HG02852 (cell line): ENCODE measurements around the gene FAM25A.
"Not testable (repeated sequence)": the region's sequence is repeated elsewhere in the genome, so short reads cannot be mapped to it uniquely, and the experiment has no call there.

Experiments
- ATAC-seq: cut with Tn5 transposase; IDR thresholded peaks from one replicate; pipeline ENCODE4 v1.9.1; 2021; ENCODE audit warnings: mild to moderate bottlenecking, moderate library complexity; ENCODE audit not compliant: unreplicated experiment

Gene FAM25A

DNA sequence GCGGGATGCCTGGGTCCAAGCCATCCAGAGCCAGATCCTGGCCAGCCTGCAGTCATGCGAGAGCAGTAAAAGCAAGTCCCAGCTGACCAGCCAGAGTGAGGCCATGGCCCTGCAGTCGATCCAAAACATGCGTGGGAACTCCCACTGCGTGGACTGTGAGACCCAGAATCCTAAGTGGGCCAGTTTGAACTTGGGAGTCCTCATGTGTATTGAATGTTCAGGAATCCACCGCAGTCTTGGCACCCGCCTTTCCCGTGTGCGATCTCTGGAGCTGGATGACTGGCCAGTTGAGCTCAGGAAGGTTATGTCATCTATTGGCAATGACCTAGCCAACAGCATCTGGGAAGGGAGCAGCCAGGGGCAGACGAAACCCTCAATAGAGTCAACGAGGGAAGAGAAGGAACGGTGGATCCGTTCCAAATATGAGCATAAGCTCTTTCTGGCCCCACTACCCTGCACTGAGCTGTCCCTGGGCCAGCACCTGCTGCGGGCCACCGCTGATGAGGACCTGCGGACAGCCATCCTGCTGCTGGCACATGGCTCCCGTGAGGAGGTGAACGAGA, 10.9 kb upstream of the FAM25A start:
- not testable (repeated sequence) for ATAC-seq

DNA sequence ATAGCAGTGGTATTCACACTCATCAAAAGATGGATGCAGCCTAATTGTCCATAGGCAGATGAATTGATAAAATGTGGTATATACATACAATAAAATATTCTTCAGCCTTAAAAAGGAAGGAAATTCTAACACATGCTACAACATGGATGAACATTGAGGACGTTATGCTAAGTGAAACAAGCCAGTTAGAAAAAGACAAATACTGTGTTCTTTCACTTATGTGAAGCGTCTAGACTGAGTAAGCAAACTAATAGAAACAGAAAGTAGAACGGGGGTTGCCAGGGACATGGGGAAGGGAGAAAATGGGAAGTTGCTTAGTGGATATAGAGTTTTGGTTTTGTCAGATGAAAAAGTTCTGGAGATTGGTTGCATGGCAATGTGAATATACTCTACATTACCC, 6.6 kb upstream of the FAM25A start:
- not testable (repeated sequence) for ATAC-seq

DNA sequence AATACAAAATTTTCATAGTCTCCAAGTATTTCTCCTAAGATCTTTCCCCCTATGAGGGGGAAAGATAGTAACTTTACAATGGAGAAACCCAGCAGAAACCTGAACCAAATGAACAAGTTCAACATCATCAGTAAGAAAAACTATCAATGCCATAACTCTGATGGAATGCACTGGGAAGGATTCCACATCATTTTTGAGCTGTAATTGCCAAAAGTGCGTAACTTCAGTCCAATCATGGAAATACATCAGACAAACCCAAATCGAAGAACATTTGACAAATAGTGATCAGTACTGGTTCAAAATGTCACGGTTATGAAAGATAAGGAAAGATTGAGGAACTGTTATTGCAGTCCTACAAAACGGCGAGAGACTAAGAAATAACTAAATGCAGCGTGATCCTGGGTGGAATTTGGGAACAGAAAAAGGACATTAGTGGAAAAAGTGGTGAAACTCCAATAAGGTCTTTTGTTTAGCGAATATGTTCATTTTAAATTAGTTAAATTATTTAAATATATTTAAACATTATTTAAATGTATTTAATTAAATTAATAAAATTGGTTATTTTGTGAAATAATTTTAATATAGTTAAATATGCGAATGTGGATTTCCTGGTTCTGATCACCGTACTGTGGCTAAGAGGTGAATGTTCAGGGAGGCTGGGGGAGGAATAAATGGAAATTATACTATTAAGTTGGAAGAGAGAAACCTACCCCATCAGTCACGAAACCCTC, 4.9 kb upstream of the FAM25A start:
- ATAC-seq, result not testable (repeated sequence)

DNA sequence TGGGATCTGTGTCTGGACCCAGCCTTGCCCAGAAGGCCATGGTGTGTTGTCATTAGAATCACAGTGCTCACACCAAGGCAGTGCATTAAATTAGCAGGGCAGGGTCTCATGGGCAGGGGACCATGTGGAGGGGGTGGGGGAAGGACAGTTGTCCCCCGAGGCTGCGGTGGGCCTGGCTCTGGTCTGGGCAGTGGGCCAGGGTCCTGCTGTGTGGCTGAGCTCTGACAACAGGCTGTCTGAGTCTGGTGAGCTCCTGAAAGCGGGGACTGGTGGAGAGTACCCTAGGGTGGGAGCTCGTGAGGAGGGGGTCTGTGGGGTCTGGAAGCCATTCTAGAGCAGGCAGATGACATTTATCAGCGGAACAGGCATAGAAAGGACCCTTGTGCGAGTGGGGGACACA, 2.0 kb upstream of the FAM25A start:
- not testable (repeated sequence) for ATAC-seq

DNA sequence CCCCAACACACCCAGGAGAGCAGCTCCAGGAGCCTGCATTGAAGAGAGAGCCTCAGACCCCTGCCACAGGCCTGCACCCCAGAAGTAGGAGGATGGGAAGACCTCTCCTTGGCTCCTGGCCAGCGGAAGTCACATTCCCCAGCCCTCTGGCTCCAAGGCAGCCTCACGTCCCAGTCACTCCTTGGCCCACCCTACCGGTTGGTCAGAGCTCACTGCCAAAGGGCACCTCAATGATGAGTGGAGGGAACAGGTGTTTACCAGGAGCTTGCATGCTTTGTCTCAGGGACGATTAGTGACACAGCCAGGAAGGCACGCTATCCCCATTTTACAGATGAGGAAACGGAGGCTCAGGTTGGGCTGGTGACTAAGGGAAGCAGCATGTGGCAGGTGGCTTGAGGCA, 1.0 kb upstream of the FAM25A start:
- not testable (repeated sequence) for ATAC-seq

DNA sequence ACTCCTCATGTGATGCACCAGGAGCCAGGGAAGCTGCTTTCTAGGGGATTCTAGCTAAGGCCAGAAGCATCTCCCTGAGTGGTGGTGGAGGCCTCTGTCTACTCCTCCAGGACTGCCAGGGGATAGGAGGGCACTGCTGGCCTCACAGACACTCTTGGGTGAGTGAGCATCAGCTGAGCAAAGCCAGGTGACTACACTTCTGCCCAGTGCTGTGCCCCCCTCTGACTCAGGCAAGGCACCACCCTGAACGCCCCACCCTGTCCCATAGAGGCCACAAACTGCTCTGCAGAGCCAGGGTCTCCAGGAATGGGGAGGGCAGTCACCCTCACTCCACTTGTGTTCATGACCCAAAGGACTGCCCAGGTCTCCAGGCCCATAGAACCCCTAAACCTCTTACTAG, 590 bp upstream of the FAM25A start:
- not testable (repeated sequence) for ATAC-seq

DNA sequence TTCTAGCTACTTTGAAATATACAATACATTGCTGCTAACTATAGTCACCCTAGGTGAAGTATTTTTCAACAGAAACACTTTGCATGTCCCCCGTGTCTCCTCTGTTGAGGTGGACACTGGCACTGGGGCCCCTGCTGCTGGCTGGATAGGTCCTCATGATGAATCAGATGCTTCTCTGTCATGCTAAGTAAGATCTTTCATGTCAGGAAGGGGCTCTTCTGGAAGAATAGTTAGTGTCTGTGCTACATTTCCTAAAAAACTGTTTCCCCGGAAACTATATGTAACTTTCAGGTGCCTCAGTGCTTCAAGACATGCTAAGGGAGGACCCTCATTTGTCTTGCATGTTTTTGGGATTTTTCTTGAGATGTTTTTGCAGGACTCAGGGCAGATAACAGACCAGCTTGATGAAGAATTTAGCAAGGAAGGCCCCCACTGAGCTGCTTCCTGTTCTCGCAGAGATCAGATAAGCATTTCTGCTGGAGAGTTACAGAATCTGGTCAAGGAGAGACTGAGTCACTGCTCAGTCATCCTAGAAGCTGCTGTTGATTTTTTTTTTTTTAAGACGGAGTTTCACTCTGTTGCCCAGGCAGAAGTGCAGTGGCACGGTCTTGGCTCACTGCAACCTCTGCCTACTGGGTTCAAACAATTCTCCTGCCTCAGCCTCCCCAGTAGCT, 5.3 kb downstream of the FAM25A start:
- ATAC-seq, result not testable (repeated sequence)

DNA sequence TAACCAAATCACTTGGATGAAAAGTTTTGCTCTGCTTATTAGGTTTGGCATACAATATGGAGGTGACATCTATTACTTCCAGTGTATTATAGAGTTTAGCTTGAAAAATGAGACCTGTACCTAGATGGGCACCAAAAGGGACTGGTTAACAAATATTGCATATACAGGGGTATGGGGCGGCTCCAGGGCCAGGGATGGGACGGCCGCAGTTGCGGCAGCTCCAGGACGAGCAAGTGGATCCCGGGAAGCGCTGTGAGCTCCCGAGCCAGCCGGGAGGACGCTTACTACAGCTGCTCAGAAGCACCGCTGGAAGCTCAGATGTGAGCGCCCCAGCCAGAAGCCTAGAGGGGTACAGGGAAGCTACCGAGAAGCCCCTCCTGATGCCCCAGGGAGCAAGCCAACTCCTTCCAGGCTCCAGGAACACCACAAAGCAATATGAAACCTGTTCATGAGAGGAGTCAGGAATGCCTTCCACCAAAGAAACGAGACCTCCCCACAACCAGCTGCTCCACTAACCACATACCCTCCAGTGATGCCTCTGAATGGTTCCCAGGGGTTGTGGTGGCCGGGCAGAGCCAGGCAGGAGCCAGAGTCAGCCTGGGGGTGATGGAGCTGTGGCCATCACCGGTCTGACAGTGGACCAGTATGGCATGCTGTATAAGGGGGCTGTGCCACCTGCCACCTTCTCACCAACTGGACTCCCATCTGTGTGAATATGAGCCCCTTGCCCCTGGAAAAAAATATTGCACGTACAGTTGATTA, 6.8 kb downstream of the FAM25A start:
- ATAC-seq, result not testable (repeated sequence)

DNA sequence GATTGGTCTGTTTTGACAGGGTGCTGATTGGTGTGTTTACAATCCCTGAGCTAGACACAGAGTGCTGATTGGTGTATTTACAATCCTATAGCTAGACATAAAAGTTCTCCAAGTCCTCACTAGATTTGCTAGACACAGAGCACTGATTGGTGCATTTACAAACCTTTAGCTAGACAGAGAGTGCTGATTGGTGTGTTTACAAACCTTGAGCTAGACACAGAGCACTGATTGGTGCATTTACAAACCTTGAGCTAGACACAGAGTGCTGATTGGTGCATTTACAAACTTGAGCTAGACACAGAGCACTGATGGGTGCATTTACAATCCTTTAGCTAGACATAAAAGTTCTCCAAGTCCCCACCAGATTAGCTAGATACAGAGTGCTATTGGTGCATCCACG, 10.3 kb downstream of the FAM25A start:
- ATAC-seq, result not testable (repeated sequence)

DNA sequence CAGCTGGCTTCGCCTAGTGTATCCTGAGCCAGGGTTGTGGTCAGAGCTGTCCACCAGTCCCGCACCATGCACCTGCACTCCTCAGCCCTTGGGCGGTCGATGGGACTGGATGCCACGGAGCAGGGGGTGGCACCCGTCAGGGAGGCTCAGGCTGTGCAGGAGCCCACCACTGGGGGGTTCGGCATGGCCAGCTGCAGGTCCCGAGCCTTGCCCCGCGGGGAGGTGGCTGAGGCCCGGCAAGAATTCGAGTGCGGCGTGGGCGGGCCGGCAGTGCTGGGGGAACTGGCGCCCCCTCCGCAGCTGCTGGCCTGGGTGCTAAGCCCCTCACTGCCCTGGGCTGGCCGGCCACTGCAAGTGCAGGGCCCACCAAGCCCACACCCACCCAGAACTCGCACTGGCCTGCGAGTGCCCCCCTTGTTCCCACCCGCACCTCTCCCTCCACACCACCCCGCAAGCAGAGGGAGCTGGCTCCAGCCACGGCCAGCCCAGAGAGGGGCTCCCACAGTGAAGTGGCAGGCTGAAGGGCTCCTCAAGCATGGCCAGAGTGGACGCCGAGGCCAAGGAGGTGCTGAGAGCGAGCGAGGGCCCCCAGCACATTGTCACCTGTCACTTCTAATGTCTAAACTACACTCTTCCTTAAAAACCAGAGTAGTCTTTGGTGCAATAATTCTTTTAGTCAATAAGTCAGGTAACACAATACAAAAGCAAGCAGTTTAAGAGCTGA, 11.0 kb downstream of the FAM25A start:
- ATAC-seq, result no peak

DNA sequence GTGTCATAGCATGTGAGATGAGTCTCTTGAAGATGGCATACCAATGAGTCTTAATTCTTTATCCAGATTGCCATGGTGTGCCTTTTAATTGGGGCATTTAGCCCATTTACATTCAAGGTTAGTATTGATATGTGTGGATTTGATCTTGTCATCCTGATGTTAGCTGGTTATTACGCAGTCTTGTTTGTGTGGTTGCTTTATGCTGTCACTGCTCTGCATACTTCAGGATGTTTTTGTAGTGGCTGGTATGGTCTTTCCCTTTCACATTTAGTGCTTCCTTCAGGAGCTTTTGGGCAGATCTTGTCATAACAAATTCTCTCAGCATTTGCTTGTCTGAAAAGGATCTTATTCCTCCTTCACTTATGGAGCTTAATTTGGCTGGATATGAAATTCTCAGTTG, 16.5 kb downstream of the FAM25A start:
- ATAC-seq, result no peak

DNA sequence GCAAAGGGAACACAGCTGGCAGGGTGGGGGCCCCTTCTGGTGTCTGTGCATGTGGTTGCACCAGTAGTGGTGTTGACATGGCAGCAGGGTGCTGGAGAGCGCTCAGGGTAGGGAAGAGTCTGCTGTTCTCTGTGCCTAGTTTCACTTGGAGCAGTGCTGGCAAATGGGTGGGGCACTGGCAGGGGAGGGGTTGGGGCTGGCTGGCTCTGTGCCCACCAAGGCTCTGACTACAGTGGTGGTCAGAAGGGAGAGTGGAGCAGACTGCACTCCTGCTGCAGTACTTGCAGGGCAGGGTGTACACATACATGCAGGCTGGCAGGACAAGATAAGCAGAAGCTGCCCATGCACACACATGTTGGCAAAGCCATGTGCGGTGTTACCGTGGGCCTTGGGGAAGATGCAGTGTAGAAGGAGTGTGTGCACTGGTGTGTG, 18.2 kb downstream of the FAM25A start:
- no peak for ATAC-seq

DNA sequence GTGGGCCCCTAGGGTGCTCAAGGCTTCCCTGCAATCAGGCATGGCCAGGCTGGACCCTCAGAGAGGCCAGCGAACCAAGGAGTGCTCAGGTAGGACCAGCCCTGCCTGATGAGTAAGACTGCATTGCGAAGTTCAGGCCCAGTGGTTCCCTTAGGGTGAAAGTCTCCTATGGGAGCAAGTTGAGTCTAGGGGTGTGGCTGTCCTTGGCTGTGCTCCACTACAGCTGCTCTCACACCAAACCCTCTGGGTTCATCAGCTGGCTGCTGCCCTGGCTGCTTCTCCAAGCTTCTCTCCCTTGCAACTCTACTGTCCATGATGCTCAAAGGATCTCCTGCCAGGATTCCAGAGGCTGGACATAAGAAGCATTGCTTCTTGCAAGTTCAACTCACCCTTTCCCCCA, 18.7 kb downstream of the FAM25A start:
- no peak for ATAC-seq

DNA sequence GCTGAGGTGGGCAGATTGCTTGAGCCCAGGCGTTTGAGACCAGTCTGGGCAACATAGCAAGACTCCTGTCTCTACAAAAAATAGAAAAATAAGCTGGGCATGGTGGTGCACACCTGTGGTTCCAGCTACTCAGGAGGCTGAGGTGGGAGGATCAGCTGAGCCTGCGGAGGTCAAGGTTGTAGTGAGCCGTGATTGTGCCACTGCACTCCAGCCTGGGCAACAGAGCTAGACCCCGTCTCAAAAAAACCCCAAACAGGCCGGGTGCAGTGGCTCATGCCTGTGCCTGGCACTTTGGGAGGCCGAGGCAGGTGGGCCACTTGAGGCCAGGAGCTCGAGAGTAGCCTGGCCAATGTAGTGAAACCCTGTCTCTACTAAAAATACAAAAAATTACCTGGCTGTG, 23.5 kb downstream of the FAM25A start:
- ATAC-seq, result not testable (repeated sequence)

DNA sequence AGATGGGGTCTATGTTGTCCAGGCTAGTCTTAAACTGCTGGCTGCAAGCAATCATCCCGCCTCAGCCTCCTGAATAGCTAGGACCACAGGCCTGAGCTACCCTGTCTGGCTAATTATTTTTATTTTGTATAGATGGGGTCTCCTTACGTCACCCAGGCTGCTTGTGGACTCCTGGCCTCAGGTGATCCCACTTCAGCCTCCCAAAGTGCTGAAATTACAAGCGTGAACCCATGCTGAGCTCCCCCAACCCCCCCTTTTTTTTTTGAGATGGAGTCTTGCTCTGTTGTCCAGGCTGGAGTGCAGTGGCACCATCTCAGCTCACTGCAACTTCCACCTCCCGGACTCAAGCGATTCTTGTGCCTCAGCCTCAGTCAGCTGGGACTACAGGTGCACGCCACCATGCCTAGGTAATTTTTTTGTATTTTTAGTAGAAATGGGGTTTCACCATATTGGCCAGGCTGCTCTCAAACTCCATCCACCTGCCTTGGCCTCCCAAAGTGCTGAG, 25.4 kb downstream of the FAM25A start:
- no peak for ATAC-seq

DNA sequence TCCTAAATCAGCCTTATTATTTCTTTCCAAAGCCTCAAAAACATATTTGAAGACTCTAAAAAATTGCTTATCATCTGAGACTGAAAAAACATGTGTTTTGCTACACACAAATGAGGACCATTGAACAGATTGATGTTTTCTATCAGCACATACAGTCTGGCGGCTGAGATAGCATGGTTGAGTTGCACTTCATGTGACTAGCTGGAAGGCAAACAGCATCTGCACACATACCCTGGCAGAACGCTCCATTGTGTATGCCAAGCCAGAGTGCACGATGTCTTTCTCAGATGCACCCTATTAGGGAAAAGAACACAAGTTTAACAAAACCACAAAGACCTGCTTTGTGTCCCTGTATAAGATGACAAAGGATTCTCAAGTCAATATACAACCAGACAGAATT, 33.0 kb downstream of the FAM25A start:
- ATAC-seq, result no peak

DNA sequence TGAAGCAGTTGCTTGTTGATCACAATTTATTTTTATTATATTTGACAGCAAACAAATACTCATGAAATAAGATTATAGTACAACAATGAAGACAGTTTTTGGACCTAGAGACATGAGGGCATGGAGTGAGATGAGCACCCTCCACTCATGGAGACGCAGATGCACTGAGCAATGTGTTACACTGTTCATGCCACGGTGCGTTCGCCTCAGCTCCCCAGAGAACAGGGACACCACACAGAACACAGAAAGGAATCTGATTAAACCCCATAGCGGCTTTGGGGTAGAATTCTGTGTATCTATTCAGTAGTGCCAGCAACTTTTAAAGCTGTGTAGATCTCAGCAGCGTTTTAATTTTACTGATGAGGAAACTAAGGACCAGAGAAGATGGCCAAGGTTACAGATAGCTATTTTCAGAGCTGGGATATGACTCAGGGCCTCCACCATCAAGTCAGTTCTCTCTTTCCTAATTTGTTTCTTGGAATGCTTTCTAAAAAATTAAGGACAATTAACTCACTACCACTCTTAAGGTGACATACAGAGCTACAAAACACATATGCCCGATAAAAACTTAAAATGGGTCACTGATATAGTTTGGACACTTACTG, 33.6 kb downstream of the FAM25A start:
- ATAC-seq, result no peak

DNA sequence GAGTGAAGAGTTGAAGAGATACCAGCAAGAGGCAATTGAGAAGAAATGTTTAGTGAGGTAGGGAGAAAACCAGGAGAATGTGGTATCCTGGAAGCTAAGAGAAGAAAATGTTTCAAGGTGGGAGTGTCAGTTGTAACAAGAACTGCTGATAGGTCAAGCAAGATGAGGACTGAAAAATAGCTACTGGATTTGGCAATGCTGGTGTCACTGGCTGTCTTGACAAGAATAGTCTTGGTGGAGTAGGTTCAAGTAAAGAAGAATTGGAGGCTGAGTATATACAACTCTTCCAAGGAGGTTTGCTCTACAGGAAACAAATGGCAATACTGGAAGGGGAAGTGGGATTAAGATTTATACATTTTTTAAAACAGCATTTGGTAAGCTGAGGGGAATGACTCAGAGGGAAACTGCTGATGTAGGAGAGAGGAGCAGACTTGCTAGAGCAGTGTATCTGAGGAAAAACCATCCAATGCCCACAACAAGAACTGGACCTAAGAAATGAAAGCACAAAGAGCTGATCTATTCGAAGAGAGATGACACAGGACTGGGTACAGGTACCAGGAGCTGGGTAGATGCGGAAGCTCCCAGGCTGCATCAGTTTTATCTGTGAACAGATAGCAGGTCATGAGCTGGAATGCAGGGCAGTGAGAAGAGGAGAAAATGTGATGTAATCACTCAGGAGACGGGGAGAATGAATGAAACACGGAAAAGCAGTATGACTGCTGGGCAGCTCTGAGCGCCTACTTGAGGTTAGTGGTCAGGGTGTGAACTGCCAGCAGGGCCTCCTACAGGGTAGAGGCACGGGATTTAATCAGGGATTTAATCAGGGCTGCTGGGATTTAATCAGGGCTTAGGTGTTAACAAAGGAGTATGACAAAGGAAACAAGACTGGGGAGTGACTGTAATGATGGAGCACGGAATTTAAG, 34.5 kb downstream of the FAM25A start:
- peak; percentile 55 for ATAC-seq

DNA sequence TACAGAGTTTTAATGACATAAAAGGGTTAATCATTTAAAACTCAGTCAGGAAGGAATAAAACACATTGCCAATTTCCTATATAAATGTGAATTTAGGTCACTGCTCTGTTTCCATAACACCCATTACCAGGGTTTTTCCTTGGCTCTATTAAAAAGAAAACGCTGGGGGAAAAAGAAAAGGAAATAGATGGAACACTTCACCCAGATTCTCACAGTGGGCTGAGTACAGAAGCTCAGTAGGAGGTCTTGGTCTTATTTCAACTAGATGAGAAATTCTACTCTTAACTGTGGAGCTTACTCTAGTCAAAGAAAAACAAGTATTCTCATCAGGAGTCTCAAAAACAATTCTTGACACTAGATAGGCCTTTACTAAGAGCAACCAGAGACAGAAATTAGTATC, 38.1 kb downstream of the FAM25A start:
- no peak for ATAC-seq
